ENCODE measurements around the gene GLUL. TPM values are rescaled to one million over a fixed set of nuclear protein-coding genes. Genes with fewer than 3 reads are reported as not detected.

The GLUL gene
- total and polyA plus RNA-seq, 2 of the 4 experiments (the other 2 are of a cell fraction), result 131 to 385 TPM

DNA sequence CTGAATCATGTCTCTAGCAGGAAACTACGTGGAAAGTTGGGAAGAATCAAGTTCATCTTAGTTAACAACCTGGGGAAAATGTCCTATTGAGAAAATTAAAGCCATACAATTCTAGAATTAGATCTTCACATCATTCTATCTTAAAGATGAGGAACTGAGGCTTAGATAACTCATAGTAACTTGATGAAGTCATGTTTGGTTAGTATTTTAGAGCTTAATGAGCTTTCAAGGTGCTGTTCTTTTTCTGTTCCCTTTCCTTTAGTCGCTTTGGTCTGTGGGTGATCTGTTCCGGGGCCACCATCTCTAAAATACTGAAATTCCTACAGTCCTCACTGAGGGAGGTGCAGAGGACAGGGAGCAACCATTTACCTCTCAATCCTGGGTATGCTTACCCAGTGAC lies 4.3 kb upstream of the GLUL start:
- no TSS peak for BruUV-seq (replicated peaks)
- no peak overlapping the region for H2AK9ac ChIP-seq (replicated peaks; ENCODE audit: low read depth, low read length, poor library complexity)
- ATAC-seq (ENCODE audit: low read depth) (no peak), DNase-seq (no peak)
- H2BK15ac ChIP-seq (ENCODE audit: low read depth, low read length), result no peak overlapping the region
- no CpG with 5 or more reads among the region's 3 CpGs for WGBS, 2 experiments (ENCODE audit: extremely low coverage in 2 of 2, insufficient read length in 1 of 2)
- H3K27me3 ChIP-seq (ENCODE audit: control insufficient read depth, insufficient read depth, low read length), result no peaks in the 10 kb centered on the region
- H4K91ac ChIP-seq (ENCODE audit: insufficient read depth, low read depth, low read length), result no peak overlapping the region
- H4K20me1 ChIP-seq (ENCODE audit: insufficient read depth, low read length), result no peaks in the 10 kb centered on the region
- H4K8ac ChIP-seq (ENCODE audit: low read depth in 2 of 2, low read length in 2 of 2), result no peak overlapping the region
- H4K5ac ChIP-seq (ENCODE audit: low read depth, low read length), result no peak overlapping the region
- H3K23ac ChIP-seq (ENCODE audit: low read depth, low read length), result no peak overlapping the region
- H3K56ac ChIP-seq (ENCODE audit: extremely low read depth, insufficient read depth, low read length), result no peak overlapping the region
- H2BK5ac ChIP-seq (ENCODE audit: low read depth, low read length, poor library complexity, severe bottlenecking), result no peak overlapping the region
- no peaks in the 10 kb centered on the region for H3K9me3 ChIP-seq (ENCODE audit: control insufficient read depth, insufficient read depth, low read length)
- H3K79me1 ChIP-seq (ENCODE audit: low read depth in 1 of 2, low read length in 2 of 2), result peaks cover 5 to 7% of the 10 kb centered on the region in 2 experiments; a peak in 1 of 4 replicates
- no peak overlapping the region for H3K14ac ChIP-seq (replicated peaks; ENCODE audit: low read depth, low read length)
- dilution Hi-C loops (cut with HindIII; ENCODE audit: low sequenced_read_pairs, unreplicated experiment) (no loop called here), intact Hi-C loops (cut with micrococcal nuclease) (loop anchor here (1.0 to 5.0 kb wide), 4 partner anchors 253 to 1204 kb away; no protein-coding TSS in a partner anchor), in situ Hi-C loops (cut with MboI; ENCODE audit: low sequenced_read_pairs) (loop anchor here (5.0 to 10.0 kb wide), 3 partner anchors 254 to 919 kb away; no protein-coding TSS in a partner anchor)
- H2AK5ac ChIP-seq (ENCODE audit: low read depth, low read length), result no peak overlapping the region
- no peak overlapping the region for H3K4me2 ChIP-seq (ENCODE audit: low read depth, low read length)
- H2BK20ac ChIP-seq (ENCODE audit: low read depth, low read length), result no peak overlapping the region
- no peak overlapping the region for H3K18ac ChIP-seq (ENCODE audit: low read depth, low read length)
- no peak overlapping the region for H3K9ac ChIP-seq (ENCODE audit: low read depth, low read length)
- peaks cover 3% of the 10 kb centered on the region for H3K4me1 ChIP-seq (ENCODE audit: control insufficient read depth, insufficient read depth, low read length)
- CTCF ChIA-PET, result interaction anchor here (1.3 to 3.5 kb wide), 4 partner anchors 14 to 315 kb away, joined by 3 to 81 read pairs (median 4); no protein-coding TSS in a partner anchor
- H2AFZ ChIP-seq (replicated peaks; ENCODE audit: low read length, poor library complexity), result no peak overlapping the region
- no peak overlapping the region for H3K27ac ChIP-seq (ENCODE audit: insufficient read depth, low read length)
- no peak overlapping the region for H3K4ac ChIP-seq (ENCODE audit: low read depth, low read length)
- H3K4me3 ChIP-seq (ENCODE audit: insufficient read depth, low read depth, low read length), result no peak overlapping the region
- H2BK120ac ChIP-seq (ENCODE audit: low read depth, low read length), result no peak overlapping the region
- H3K9me1 ChIP-seq (ENCODE audit: insufficient read depth, low read length), result no peaks in the 10 kb centered on the region
- TF ChIP-seq, protein P1, sequence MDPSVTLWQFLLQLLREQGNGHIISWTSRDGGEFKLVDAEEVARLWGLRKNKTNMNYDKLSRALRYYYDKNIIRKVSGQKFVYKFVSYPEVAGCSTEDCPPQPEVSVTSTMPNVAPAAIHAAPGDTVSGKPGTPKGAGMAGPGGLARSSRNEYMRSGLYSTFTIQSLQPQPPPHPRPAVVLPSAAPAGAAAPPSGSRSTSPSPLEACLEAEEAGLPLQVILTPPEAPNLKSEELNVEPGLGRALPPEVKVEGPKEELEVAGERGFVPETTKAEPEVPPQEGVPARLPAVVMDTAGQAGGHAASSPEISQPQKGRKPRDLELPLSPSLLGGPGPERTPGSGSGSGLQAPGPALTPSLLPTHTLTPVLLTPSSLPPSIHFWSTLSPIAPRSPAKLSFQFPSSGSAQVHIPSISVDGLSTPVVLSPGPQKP (IDR thresholded peaks at IDR 0.05; ENCODE audit: borderline replicate concordance, low read depth, low read length), result no peak
- TF ChIP-seq SMC3 (IDR thresholded peaks at IDR 0.05; ENCODE audit: low read depth, low read length) (no peak), MAZ (IDR thresholded peaks at IDR 0.05; ENCODE audit: borderline replicate concordance, low read depth, low read length) (no peak), RFX5 (IDR thresholded peaks at IDR 0.05; ENCODE audit: low read depth, low read length) (no peak), NFE2L2 (IDR thresholded peaks at IDR 0.05; ENCODE audit: low read depth, low read length) (no peak), CEBPB (IDR thresholded peaks at IDR 0.05; ENCODE audit: low read depth, low read length) (no peak), CHD1 (IDR thresholded peaks at IDR 0.05; ENCODE audit: low read depth, low read length) (no peak), RCOR1 (IDR thresholded peaks at IDR 0.05; ENCODE audit: insufficient replicate concordance, low read length) (no peak)
- TF ChIP-seq, protein P2, sequence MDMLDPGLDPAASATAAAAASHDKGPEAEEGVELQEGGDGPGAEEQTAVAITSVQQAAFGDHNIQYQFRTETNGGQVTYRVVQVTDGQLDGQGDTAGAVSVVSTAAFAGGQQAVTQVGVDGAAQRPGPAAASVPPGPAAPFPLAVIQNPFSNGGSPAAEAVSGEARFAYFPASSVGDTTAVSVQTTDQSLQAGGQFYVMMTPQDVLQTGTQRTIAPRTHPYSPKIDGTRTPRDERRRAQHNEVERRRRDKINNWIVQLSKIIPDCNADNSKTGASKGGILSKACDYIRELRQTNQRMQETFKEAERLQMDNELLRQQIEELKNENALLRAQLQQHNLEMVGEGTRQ (IDR thresholded peaks at IDR 0.05; ENCODE audit: low read depth, low read length), result no peak
- H3K36me3 ChIP-seq (ENCODE audit: control insufficient read depth, insufficient read depth, low read length), result no peaks in the 10 kb centered on the region
- POLR2A ChIA-PET (ENCODE audit: unreplicated experiment), result no interaction called here
